Embryonic facial prominence (tissue), 1 donor: Measurements from ENCODE around the gene KCTD2.

Experiments
- DNase-seq: peaks from one replicate; pipeline ENCODE4 v3.0.0-alpha.2; 2016; ENCODE audit errors: extremely low spot score

KCTD2 gene

GRCh38 chr17:75077496-75078283, 30.7 kb downstream of the KCTD2 start:
- no peak for DNase-seq

- DNase-seq = no peak
Observed at GRCh38 chr17:75078284-75079022, 31.4 kb downstream of the KCTD2 start.

GRCh38 chr17:75079023-75079373, 32.0 kb downstream of the KCTD2 start:
- DNase-seq = no peak

GRCh38 chr17:75081611-75082540, 34.9 kb downstream of the KCTD2 start:
- no peak for DNase-seq

- no peak for DNase-seq
Observed at GRCh38 chr17:75082683-75083082, 35.7 kb downstream of the KCTD2 start.

GRCh38 chr17:75084039-75084660, 37.1 kb downstream of the KCTD2 start:
- DNase-seq = no peak

GRCh38 chr17:75086496-75087181, 39.6 kb downstream of the KCTD2 start:
- DNase-seq = no peak

- no peak for DNase-seq
Observed at GRCh38 chr17:75087182-75087557, 40.1 kb downstream of the KCTD2 start.

GRCh38 chr17:75087558-75088453, 40.8 kb downstream of the KCTD2 start, which contains the start of gene SLC16A5:
Gene SLC16A5, plus strand, starts transcription at chr17:75087954. Its CDS starts 5,683 bp downstream, at chr17:75093637.
- no peak for DNase-seq

GRCh38 chr17:75088465-75089417, 41.7 kb downstream of the KCTD2 start:
- no peak for DNase-seq

- DNase-seq = no peak
Observed at GRCh38 chr17:75090871-75091854, 44.1 kb downstream of the KCTD2 start.

GRCh38 chr17:75091855-75092327, 44.9 kb downstream of the KCTD2 start:
- DNase-seq = no peak

GRCh38 chr17:75093548-75094158, 46.6 kb downstream of the KCTD2 start:
- no peak for DNase-seq

GRCh38 chr17:75094871-75095399, 47.9 kb downstream of the KCTD2 start:
- no peak for DNase-seq

GRCh38 chr17:75096082-75096625, 49.1 kb downstream of the KCTD2 start:
- DNase-seq = no peak

- DNase-seq = no peak
Observed at GRCh38 chr17:75097865-75098264, 50.8 kb downstream of the KCTD2 start.
